ENCODE measurements around the gene PAX5.
A peak's percentile ranks its signal among the peaks of the same experiment; 100 is the strongest.

PAX5 gene

DNA sequence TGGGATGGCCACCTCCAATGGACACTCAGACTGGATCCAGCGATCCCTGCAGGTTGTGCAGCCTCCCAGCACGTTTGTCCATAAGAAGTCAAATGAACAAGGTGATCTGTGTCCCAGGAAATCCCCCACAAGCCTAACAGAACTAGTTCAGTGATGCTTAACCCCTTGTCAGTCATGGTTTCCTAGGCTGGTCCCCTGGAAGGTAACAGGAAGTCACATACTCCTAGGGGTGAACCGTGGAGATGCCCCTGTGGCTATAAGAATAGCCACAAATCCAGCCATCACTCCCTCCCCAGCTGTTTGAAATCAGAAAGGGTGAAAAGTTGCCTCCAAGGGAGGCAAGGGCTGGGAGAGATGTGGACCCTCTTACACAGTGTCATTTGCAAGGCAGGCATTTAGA is 22.5 kb downstream of the PAX5 start:
- DNase-seq: no peak

DNA sequence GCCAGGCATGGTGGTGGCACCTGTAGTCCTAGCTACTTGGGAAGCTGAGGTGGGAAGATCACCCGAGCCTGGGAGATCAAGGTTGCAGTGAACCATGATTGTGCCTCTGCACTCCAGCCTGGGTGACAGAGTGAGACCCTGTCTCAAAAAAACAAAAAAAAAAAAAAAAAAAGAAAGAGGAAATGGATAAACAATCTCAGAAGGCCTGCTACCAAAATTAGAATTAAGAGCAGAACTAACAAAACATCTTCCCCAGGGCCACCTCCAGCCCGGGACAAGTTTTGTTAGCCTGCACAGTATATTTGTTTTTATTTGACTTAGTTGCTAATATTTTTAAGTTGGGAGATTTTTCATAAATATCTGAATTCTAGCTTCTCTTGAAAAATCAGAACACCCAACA is 23.1 kb downstream of the PAX5 start:
- DNase-seq: no peak

DNA sequence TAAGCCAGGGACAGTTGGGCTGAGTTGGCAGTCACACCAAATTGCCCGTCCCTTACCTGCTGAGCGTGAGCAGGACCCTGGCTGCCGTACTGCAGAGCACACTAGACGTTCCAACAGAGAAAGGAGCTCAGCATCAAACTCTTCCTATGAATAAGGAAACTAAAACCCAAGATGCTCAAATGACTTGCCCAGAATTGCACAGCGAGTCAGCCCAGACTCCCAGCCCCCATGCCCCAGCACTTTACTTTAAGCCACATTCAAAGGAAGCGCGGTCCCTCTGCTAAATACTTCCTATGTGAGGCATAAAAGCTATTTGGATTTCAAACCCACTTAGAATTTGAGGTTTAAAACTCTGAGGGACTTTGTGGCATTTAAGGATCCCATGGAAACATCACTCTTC is 23.9 kb downstream of the PAX5 start:
- DNase-seq: no peak

GRCh38 chr9:37007295-37007694 is 26.8 kb downstream of the PAX5 start:
- DNase-seq: no peak

- no peak for DNase-seq
Observed at GRCh38 chr9:37005517-37006140, 28.4 kb downstream of the PAX5 start.

- DNase-seq: peak; percentile 1
Observed at GRCh38 chr9:37004424-37004935, 29.6 kb downstream of the PAX5 start.

DNA sequence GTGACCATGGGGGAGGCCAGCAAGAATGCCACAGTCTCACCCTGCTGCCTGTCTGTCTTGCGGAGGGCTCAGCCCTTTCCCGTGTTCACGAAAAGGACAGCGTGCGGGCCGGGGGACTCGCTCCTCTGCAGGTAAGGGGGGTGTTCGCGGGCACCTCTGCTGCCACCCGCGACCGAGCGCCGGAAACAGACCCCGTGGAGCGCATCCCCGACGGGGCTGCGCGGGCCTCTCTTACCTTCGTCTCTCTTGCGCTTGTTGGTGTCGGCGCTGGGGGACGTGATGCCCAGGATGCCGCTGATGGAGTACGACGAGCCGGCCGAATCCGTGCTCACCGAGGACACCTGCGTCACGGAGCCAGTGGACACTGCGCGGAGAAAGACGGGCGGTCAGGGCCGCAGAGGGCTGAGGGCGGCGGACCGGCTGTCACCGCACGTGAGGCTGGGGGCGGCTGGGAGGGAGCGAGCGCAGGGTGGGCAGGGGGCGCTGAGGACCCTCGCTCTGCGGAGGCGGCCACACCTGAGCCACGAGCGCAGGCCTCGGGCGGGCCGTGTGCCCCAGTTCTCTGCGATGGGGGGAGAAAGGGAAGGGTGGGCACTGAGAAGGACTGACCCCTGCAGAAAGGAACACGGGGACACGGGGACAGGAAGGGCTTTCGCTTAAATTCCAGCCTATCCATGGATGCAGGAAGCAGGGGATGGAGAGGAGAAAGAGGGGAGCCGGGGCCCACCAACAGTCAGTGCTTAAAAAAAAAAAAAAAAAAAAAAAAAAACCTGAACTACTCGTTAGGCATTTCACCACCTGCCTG is 31.5 kb downstream of the PAX5 start:
- no peak for DNase-seq

GRCh38 chr9:37002036-37002412 is 32.0 kb downstream of the PAX5 start:
- no peak for DNase-seq

GRCh38 chr9:37001459-37001858 is 32.6 kb downstream of the PAX5 start:
- DNase-seq: peak; percentile 34

DNA sequence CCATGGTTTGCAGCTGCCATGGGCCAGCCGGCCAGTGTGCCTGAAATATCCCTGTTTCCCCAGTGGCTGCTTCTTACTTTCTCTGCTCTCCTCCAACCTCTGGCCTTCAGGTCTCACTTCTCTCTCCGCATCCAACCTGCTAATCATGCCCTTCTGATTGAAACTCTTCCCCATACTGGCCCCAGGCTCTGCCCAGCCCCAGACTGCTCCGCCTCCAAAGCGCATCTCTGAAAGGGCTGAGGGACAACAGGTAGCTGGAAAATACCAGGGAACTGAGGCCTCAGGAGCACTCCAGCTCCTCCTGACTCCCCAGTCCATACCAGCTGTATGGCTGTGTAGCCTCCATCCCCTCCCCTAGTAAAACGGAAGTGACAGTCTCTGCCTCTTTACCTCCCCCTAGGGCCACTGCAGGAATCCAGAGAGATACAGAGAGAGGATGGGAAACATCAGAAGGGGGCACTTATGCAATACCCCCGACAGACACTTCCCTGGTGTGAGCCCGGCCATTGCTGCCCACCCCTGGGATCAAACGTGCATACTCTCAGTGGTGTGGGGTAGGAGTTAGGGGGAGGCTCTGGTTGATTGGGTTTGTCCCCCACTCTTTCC is 34.2 kb downstream of the PAX5 start:
- DNase-seq: no peak

DNA sequence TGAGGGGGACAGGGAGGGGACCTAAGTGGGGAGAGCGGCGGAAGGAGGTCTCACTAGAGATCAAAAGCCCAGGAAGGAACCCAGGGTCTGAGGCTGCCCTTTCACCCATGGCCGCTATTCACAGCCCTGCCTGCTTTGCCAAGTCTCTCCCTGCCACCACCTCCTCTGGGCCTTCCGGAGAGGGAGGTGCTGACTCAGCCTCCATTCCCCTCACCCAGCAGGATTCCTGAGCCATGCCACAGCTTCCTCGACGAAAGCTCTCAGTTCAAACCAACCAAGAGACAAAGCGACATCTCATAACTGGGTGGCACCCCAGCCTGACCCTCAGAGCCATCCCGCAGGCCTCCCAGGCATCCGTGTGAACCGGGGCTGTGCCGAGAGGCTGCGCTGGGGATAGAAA is 36.7 kb downstream of the PAX5 start:
- DNase-seq: no peak

- DNase-seq: no peak
Observed at GRCh38 chr9:36996706-36997086, 37.4 kb downstream of the PAX5 start.

GRCh38 chr9:36995927-36996705 is 38.0 kb downstream of the PAX5 start:
- DNase-seq: no peak

- no peak for DNase-seq
Observed at GRCh38 chr9:36993933-36994764, 39.9 kb downstream of the PAX5 start.

- no peak for DNase-seq
Observed at GRCh38 chr9:36992501-36993316, 41.4 kb downstream of the PAX5 start.

- peak; percentile 6 for DNase-seq
Observed at GRCh38 chr9:36991516-36992134, 42.4 kb downstream of the PAX5 start.

DNA sequence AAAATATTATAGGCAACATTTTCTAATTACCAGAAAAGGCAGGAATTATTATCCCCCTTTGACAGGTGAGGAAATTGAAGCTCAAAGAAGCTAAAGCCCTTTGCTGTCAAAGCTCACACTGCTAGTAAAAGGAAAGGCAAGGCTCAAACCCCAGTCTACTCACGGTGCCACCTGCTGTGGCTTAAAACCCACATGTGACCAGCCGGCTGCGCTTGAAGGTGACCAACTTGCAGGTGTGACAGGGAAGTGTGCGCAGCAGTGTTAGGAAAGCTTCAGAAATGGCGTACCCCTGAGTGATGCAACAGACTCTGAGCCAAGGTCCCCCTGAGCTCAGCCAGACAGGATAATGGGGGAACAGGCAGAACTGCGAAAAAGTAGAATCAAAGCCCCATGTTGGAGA is 45.2 kb downstream of the PAX5 start:
- DNase-seq: no peak

DNA sequence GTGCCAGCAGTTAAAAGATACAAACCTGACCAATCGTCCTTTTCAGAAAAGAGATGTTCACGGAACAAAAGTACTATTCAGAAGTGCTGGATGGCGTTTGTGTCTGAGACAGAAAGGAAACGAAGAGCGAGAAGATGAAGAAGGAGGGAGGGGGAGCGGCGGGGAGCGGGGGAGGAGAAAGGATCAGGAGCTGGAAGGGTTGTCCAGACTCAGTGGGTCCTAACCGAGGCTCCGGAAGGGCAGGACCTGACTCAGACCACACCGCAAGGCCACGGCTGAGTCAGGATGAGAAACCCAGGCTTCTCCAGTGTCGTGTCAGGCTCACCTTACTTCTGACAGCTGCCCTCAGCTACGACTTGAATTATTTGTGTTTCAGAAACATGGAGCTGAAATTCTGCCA is 46.2 kb downstream of the PAX5 start:
- DNase-seq: no peak

DNA sequence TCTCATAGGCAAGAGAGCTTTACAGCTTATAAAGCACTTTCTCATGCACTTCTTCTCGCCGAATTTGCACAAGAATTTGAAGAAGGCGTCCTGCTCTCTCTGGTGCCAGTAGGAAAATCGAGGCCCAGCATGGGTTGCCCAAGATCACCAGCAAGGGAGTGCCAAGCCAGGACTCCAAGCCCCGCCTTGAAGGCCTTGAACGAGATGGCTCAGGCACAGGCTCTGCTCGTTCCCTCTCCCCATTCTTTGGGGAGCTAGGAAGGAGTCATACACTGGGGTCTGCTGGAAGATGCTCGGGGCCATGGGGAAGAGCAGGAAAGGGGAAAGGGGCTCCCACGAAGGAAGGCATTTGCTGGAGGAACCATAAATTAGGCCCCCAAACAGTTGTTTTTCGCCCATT is 46.7 kb downstream of the PAX5 start:
- no peak for DNase-seq

GRCh38 chr9:36986468-36987408 is 47.3 kb downstream of the PAX5 start:
- DNase-seq: no peak
